Activated CD4-positive, alpha-beta T cell treated with anti-CD3 and anti-CD28 coated beads, Interleukin-2, Interleukin-6, amounts not matched to agents 100 ng/mL and 50 ng/mL, durations not matched to agents 16 hours and 8 hours (primary cell): Measurements from ENCODE around the gene RMND1.
"Not testable (repeated sequence)": the region's sequence is repeated elsewhere in the genome, so short reads cannot be mapped to it uniquely, and the experiment has no call there.

Source experiments
- DNase-seq: peaks from one replicate; pipeline ENCODE4 v3.0.0-alpha.2; 2020

Gene RMND1

GRCh38 chr6:151384151-151384550, 67.8 kb downstream of the RMND1 start:
- no peak for DNase-seq

DNA sequence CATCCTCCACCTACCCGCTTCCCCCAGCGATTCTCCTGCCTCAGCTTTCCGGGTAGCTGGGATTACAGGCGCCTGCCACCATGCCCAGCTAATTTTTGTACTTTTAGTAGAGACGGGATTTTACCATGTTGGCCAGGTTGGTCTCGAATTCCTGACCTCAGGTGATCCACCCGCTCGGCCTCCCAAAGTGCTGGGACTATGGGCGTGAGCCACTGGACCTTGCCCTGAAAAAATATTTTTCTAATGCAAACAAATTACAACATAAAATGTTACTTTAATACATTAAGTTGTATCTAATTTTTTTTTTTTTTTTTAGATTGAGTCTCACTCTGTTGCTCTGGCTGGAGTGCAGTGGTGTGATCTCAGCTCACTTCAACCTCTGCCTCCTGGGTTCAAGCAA, 69.3 kb downstream of the RMND1 start:
- DNase-seq: not testable (repeated sequence)

DNA sequence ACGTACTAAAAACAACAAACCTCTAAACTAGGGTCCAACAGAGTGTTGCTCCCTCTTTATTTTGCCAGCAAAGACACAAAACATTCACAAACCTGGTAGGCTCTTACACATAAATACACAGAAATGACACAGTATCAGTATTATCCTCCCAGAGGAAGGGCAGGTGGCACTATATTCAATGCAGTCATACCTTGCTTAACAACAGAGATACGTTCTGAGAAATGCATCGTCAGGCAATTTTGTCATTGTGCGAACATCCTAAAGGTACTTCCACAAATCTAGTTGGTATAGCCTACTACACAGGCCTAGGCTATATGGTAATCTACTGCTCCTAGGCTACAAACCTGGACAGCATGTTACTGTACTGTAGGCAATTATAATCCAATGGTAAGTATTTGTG, 70.2 kb downstream of the RMND1 start:
- DNase-seq: peak; percentile 55

DNA sequence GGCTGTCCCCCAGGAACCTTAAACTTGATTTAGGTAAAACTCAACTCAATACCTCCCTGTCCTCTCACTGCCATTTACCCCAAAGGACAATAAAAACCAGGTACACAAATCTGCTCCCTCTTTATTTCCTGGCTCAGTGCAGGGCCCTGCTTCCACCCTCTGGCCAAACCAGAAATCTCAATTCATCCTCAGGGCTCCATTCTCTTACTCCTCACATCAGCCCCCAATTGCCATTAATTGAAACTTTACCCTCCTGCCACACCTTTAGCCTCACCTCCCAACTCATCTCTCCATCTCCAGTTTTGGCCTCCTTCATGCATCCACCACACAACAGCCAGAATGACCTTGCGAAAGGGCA, 71.1 kb downstream of the RMND1 start:
- DNase-seq: no peak

DNA sequence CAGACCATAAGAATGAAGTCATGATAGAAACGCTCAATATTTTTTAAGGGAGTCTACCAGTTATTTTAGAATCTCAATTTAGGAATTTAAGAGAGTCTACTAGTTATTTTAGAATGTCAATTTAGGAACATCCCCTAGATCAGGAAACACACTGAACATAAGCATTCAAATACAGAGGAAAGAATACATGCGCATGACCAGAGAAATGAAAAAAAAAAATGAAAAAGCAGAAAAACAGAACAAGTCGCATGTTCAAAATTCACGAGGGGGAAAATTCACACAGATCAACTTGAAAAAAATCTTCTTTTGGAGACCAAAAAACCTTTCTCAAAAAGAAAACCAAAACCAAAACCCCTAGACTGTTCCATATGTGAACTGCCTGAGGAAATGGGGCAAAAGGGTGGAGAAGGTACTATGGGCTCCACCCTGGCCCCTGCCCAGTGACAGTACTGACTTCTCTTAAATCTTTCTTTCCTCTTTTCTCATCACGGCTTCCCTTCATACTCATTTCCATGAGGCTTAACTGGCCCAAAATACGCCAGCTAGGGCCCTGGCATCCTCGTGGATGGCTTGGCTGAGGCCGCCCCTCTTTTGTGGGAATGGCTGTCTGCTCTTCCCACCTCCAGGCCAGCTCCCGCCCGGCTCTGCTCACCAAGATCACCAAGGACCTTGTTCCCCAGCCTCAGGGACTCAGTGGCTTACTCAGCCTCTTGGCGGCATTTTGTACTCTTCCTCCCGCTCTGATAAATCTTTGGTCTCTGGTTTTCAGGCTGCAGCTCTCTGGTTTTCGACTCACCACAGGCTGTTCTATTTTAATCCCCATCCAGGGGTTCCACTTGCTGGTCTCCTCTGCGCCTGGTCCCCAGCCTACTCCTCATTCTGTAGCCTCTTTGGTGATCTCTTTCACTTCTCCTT, 71.7 kb downstream of the RMND1 start:
- DNase-seq: peak; percentile 43

DNA sequence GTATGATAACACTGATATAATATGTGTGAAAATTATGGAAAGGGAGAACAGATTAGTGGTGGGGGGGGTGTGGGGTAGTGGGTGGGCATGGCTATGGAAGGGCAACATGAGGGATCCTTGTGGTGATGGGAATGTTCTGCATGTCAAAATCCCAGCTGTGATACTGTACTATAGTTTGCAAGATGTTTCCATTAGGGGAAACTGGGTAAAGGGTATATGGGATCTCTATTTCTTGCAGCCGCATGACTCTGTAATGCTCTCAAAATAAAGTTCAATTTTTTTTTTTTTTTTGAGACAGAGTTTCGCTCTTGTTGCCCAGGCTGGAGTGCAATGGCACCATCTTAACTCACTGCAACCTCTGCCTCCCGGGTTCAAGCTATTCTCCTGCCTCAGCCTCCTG, 74.8 kb downstream of the RMND1 start:
- no peak for DNase-seq

- no peak for DNase-seq
These were observed 75.5 kb downstream of the RMND1 start for GRCh38 chr6:151376440-151376839.

DNA sequence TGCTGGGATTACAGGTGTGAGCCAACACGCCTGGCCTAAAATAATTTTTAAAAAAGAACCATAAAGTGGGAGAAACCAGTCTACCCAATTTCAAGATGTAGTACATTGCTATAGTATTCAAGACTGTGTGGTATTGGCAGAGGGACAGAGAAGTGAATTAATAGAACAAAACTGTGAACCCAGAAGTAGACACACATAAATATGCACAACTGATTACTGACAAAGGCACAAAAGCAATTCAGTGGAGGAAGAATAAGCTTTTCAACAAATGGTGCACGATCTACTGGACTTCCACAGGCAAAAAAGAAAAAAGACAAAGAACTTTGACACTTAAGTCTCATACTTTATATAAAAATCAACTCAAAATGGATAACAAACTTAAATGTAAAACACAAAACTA, 76.1 kb downstream of the RMND1 start:
- DNase-seq: no peak

DNA sequence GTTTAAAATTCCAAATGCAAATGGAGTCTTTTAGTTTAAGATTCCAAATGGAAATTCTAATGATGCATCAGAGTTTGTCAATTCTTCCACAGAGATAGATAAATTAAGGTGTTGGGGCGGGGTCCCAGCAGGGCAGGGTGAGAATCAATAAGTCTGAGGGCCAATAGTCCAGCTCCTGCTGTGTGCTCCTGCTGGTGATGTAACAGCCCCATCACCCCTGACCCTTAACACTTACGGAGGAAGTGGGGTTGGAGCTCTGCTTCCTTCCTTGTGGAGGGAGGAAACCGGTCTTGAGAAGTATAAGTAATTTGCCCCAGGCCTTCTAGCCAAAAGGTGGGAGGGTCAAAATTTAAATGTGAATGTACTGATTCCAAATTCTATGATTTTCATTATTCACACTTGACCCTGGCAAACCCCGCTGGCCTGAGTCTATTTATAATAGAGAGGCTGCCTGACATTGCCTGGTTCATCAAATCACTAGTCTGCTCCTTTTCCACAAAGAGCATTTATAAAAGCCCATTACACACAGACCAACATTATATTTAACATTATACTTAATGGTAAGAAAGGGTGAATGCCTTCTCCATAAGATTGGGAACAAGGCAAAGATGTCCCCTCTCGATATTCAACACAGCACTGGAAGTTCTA, 77.8 kb downstream of the RMND1 start:
- DNase-seq: peak; percentile 53

DNA sequence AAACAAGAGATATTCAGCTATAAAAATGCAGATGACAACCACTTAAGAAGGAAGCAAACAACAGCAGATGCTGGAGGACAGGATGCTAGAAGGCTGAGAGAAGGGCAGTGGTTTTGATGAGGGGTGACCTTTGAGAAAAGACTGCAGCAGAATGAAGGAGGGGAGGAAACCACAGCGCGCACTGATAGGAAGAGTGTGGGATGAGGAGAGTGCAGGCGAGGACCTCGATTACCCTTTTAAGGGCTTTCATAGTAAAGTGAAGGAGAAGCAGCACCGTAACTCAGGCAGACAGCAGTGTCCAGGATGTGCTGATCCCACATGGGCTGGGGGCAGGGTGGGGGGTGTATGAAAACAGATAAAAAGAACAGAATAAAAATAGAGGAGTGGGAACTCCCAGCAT, 79.8 kb downstream of the RMND1 start:
- DNase-seq: peak; percentile 35

DNA sequence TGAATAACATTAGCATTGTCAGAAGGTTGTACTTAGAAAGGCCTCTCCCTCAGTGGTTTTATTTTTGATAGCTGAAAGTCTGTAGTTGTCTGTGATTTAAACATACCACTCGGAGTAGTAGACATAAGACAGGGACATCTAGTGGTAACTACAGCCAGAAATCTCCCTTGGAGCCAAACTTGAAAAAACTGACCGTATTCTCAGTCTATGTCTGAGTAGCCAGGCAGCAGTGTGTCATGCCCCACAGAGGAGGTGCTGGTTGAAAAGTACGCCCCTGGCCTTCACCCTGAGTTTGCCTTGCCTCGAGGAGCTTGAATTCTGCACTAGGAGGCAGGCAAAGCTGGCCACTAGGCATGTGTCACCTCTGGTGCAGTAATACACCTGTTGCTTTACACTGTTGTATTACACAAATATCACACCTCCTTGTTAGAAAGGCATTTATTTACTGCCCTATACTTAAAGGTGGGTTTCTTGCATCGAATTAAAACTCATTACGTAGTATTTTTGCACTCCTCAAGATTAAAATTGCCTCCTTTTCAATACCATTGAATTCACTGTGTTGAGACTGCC, 81.3 kb downstream of the RMND1 start:
- DNase-seq: no peak

DNA sequence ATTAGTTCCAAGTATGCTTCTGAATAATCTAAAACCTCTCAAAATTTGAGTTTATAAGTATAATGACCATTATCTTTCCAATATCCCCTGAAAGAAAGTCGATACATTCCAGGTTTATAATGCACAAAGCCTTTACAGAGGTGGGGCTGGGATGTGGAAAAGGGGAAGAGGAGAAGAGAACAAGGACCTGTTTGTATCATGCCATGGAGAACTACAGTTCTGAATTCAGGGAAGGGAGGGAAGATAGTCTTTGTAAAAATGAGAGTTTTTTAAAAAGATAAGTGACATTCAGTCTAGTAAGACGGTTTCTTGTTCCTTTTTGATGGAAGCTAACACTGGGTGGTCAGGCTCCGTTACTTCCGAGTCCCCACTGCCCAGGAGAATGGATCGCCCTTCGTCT, 86.7 kb downstream of the RMND1 start:
- no peak for DNase-seq

DNA sequence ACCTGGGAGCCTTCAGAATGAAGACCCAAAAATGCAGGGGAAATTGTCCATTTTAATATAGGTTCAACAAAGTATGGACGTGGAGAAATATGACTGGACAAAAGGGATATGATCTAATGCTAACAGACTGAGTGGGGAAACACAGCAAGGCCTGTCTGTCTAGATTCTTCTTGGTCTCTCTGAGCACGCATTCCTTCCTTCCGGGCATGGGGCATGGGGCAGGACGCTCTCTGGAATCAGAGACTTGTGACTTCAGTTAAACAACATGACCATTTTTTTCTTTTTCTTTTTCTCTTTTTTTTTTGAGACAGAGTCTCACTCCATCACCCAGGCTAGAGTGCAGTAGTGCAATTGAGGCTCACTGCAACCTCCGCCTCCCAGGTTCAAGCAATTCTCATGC, 92.4 kb downstream of the RMND1 start:
- no peak for DNase-seq

DNA sequence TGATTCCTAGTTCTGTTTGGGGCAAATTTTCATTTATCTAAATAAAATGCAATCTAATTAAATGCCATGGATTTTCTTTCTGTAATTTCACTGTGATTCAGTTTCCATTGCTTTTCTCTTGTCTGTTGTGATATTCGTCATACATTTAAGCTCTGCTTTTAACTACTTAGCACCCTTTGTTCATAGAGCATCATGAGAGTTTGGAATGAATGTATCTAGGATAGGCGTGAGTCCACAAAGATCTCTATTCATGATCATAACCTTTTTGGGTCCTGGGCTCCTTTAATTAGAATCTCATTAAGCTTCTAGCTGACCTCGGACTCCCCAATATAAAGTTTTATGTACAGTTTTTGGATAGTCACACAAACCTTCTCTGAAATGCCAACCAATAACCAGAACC, 93.5 kb downstream of the RMND1 start:
- no peak for DNase-seq

- no peak for DNase-seq
These were observed 94.0 kb downstream of the RMND1 start for GRCh38 chr6:151357758-151358436.

GRCh38 chr6:151356983-151357382, 94.9 kb downstream of the RMND1 start:
- DNase-seq: not testable (repeated sequence)
